Measurements from ENCODE around the gene TBCD.

GRCh38 chr17:82835122-82835521, 83.3 kb downstream of the TBCD start:
- TF ChIP-seq CTCF (IDR thresholded peaks at IDR 0.05) (no peak), POLR2AphosphoS5 (IDR thresholded peaks at IDR 0.05) (no peak), POLR2A (IDR thresholded peaks at IDR 0.05) (no peak), EP300 (IDR thresholded peaks at IDR 0.05) (no peak)
